ENCODE measurements around the gene ADAMTSL3. TPM values are rescaled to one million over a fixed set of nuclear protein-coding genes. Genes with fewer than 3 reads are reported as not detected.
A peak's percentile ranks its signal among the peaks of the same experiment; 100 is the strongest.

Gene ADAMTSL3
- total and polyA plus RNA-seq, 4 donors = 0.85 to 58.2 (median 7.9) TPM

GRCh38 chr15:83858820-83859505, 205.0 kb downstream of the ADAMTSL3 start:
- no peaks in the 10 kb centered on the region for H3K27me3 ChIP-seq (ENCODE audit: control insufficient read depth in 3 of 3, insufficient read depth in 3 of 3, low read length in 2 of 3)
- 87 to 89% methylated on average over 5 of the region's 5 CpGs for WGBS, 2 donors
- H3K4me1 ChIP-seq (ENCODE audit: control insufficient read depth in 5 of 5, insufficient read depth in 5 of 5, low read length in 5 of 5) = peaks cover 0 to 15% (median 3%) of the 10 kb centered on the region in 5 donors
- no peaks in the 10 kb centered on the region for H3K9me3 ChIP-seq (ENCODE audit: control insufficient read depth in 4 of 4, insufficient read depth in 3 of 4, low read length in 3 of 4)
- peak in 1 of 3 donors; percentile 69 for DNase-seq
- TF ChIP-seq CTCF (IDR thresholded peaks at IDR 0.05; ENCODE audit: control extremely low read depth, extremely low read depth) = no peak
- H3K36me3 ChIP-seq (ENCODE audit: control insufficient read depth in 4 of 4, insufficient read depth in 4 of 4, low read length in 4 of 4) = no peaks in the 10 kb centered on the region
- H3K27ac ChIP-seq (ENCODE audit: low read depth in 1 of 2, low read length in 1 of 2) = no peak overlapping the region
- H3K9ac ChIP-seq (ENCODE audit: insufficient read depth in 1 of 2, low read length in 2 of 2) = no peak overlapping the region
- no peak for ATAC-seq (ENCODE audit: insufficient read depth, low FRiP score)
- no peak overlapping the region for H3K4me3 ChIP-seq

GRCh38 chr15:83866692-83867091, 212.8 kb downstream of the ADAMTSL3 start:
- 35 to 63% methylated on average over 1 of the region's 1 CpG for WGBS, 2 donors
- Histone ChIP-seq H3K27ac (ENCODE audit: low read depth in 1 of 2, low read length in 1 of 2) (no peak overlapping the region), H3K9ac (ENCODE audit: insufficient read depth in 1 of 2, low read length in 2 of 2) (no peak overlapping the region), H3K36me3 (ENCODE audit: control insufficient read depth in 4 of 4, insufficient read depth in 4 of 4, low read length in 4 of 4) (no peaks in the 10 kb centered on the region), H3K27me3 (ENCODE audit: control insufficient read depth in 3 of 3, insufficient read depth in 3 of 3, low read length in 2 of 3) (no peaks in the 10 kb centered on the region), H3K4me3 (no peak overlapping the region), H3K4me1 (ENCODE audit: control insufficient read depth in 5 of 5, insufficient read depth in 5 of 5, low read length in 5 of 5) (peaks cover 0 to 6% (median 0%) of the 10 kb centered on the region in 5 donors), H3K9me3 (ENCODE audit: control insufficient read depth in 4 of 4, insufficient read depth in 3 of 4, low read length in 3 of 4) (no peaks in the 10 kb centered on the region)
- DNase-seq (peak in 1 of 3 donors; percentile 58), ATAC-seq (ENCODE audit: insufficient read depth, low FRiP score) (no peak)
- TF ChIP-seq CTCF (IDR thresholded peaks at IDR 0.05; ENCODE audit: control extremely low read depth, extremely low read depth) = no peak

- no peak for ATAC-seq (ENCODE audit: insufficient read depth, low FRiP score)
- 66 to 67% methylated on average over 4 of the region's 4 CpGs for WGBS, 2 donors
- peak in 1 of 3 donors; percentile 23 for DNase-seq
Measured at GRCh38 chr15:83869341-83869740, 215.4 kb downstream of the ADAMTSL3 start.

More at GRCh38 chr15:83869341-83869740, 215.4 kb downstream of the ADAMTSL3 start:
- H3K27me3 ChIP-seq (ENCODE audit: control insufficient read depth in 3 of 3, insufficient read depth in 3 of 3, low read length in 2 of 3) = no peaks in the 10 kb centered on the region
- no peak overlapping the region for H3K27ac ChIP-seq (ENCODE audit: low read depth in 1 of 2, low read length in 1 of 2)
- no peak overlapping the region for H3K4me3 ChIP-seq
- TF ChIP-seq CTCF (IDR thresholded peaks at IDR 0.05; ENCODE audit: control extremely low read depth, extremely low read depth) = no peak
- H3K36me3 ChIP-seq (ENCODE audit: control insufficient read depth in 4 of 4, insufficient read depth in 4 of 4, low read length in 4 of 4) = no peaks in the 10 kb centered on the region
- peaks cover 0 to 6% (median 0%) of the 10 kb centered on the region in 5 donors for H3K4me1 ChIP-seq (ENCODE audit: control insufficient read depth in 5 of 5, insufficient read depth in 5 of 5, low read length in 5 of 5)
- H3K9me3 ChIP-seq (ENCODE audit: control insufficient read depth in 4 of 4, insufficient read depth in 3 of 4, low read length in 3 of 4) = no peaks in the 10 kb centered on the region
- H3K9ac ChIP-seq (ENCODE audit: insufficient read depth in 1 of 2, low read length in 2 of 2) = no peak overlapping the region

Measured in lung (tissue), 12 donors.